Activated CD8-positive, alpha-beta memory T cell treated with anti-CD3 and anti-CD28 coated beads, Interleukin-2, amount 50 U/mL, for 1 hour (primary cell): Measurements from ENCODE around the gene INSYN2B.
"Not testable (repeated sequence)": the region's sequence is repeated elsewhere in the genome, so short reads cannot be mapped to it uniquely, and the experiment has no call there.

Source experiments
- DNase-seq: peaks from one replicate; pipeline ENCODE4 v3.0.0-alpha.2; 2020; ENCODE audit errors: extremely low read depth

The INSYN2B gene

GRCh38 chr5:169973056-169973455 lies 7.2 kb downstream of the INSYN2B start:
- no peak for DNase-seq

GRCh38 chr5:169971780-169972179 lies 8.5 kb downstream of the INSYN2B start:
- DNase-seq = no peak

GRCh38 chr5:169970911-169971765 lies 9.2 kb downstream of the INSYN2B start:
- DNase-seq = no peak

DNA sequence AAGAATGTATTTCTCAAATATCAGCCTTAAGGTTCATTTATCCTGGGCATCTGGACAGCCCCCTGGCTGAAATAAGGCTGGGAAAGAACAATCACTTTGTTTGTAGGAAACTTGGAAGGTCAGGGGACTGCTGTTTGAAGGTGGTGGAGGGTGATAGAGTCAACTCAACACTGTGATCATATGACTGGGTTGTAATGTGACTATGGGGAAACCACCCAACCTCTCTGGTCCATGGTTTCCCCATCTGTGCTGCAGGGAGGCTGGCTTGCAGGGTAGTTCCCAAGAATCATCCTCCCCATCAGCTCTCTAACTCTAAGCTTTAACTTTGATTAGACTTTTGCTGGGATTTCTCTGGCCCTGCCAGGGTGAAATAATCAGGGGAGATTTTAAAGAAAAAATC lies 10.0 kb downstream of the INSYN2B start:
- DNase-seq = no peak

DNA sequence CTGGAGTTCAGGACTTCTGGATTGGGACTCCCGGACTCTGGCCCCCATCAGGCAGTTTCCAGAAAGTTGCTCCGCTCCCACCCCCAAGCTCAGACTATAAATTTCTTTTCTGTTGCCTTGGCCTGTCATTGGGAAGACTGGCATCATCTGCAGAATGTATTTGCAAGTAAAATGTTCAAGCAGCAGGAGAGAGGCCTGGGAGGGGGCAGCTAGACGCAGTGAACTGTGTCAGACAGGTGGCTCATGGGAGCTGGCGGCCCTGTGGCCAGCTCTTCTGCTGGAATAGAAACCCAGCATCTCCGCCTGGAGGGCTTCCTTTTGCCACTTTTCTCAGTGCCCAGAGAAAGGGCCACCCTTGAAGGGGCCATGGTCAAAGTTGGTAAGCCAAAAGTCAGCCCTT lies 16.0 kb downstream of the INSYN2B start:
- no peak for DNase-seq

DNA sequence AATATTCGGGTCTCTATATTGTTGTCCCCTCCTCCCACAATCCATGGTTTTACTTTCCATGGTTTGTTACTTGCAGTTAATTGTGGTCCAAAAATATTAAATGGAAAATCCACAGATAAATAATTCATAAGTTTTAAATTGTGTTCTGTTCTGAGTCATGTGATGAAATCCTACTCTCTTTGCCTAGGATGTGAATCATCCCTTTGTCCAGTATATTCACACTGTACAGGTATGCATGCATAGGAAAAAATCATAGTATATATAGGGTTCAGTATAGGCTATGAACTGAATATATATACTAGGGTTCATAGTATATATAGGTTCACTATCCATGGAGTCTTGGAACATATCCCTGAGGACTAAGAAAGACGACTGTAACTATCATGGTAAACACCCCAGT lies 19.6 kb downstream of the INSYN2B start:
- no peak for DNase-seq

- no peak for DNase-seq
These were observed 22.0 kb downstream of the INSYN2B start for GRCh38 chr5:169958278-169958677.

DNA sequence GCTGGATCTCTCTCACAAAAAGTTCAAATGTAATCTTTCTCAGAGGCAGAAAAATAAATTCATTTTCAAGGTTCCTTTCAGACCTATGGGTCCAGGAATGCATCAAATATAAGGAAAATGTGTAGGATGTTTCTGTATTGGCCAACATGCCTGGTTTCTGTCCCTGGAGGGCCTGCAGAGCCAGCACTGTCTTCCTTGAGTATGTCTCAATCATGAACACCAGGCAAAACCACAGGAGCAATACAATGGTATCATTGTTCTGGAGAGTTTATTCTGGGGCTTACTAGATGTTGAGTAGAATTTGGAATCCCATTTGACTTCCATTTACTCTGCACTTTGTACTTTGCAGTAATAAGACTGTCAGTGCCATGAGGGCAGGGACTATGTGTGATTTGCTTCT lies 23.5 kb downstream of the INSYN2B start:
- no peak for DNase-seq

- no peak for DNase-seq
These were observed 24.2 kb downstream of the INSYN2B start for GRCh38 chr5:169956126-169956525.

DNA sequence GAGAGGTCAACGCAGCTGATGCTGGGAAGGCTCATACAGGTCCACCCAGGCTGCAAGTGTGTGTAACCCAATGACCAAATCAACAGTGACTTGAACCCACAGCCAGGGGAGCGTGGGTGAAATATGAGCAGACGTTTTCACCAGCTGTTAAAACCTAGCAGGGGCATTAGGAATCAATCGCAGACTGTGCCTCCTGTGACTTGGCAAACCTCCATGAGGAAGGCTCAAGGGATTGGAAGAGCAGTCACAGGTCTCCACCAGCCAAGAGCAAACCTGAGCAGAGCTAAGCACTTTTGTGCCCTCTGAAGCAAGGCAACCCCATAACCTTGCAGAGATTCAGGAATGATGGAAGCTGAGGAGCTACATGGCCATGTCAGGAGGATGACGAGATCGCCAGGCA lies 25.5 kb downstream of the INSYN2B start:
- DNase-seq = no peak

DNA sequence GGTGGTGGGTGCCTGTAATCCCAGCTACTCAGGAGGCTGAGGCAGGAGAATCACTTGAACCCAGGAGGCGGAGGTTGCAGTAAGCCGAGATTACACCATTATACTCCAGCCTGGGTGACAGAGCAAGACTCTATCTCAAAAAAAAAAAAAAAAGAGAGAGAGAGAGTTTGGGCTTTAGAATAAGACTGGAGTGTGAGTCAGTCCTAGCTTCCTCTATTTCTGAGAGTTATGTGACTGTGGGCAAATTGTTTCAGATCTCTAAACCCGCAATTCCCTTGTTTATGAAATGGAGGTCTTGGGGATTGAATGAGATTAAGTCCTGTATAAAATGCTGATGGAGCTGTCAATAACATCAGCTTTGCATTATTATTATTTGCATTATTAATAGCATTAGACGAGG lies 27.1 kb downstream of the INSYN2B start:
- DNase-seq = not testable (repeated sequence)

- DNase-seq = no peak
These were observed 30.0 kb downstream of the INSYN2B start for GRCh38 chr5:169950333-169950732.

DNA sequence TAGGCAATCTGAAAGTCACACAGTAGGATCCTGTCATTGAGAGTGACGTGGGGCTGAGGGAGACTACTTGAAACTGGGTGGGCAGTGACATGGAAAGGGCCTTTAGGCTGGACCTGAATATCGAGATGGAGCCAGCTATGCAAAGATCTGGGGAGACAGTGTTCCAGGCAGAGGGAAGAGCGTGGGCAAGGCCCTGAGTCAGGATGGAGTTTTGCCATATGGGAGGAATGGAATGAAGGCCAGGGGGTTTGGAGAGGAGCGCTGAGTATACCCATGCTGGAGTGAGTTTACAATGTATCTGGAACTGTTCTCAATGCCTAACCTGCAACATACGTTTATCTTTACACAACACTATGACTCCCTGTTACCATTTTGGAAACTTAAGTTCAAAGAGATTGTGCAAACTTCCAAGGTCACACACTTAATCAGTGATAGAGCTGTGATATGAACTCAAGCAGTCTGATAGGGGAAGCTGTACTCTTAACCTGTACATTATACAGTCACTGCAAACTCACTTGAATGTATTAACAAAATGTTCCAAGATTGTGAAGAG lies 33.5 kb downstream of the INSYN2B start:
- no peak for DNase-seq

DNA sequence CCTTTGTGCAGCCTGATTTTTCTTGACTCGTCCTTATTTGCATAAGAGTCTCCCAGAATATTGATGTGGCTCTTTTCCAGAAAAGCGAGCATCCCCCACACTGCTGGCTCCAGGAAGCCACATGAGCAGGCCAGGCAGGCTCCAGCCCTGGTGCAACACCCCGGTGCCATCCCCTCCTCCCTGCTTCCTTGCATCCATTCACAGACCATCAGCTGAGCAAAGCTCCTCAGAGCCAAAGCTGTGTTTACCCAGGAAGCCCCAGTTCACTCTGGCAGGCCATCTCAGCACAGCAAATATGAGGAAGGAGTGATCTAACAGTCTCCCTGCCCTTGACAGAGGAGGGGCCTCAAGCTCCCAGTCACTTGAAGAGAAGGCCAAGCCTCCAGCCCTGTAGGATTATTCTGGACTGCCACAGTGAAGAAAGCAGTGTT lies 34.4 kb downstream of the INSYN2B start:
- no peak for DNase-seq

- DNase-seq = no peak
These were observed 35.2 kb downstream of the INSYN2B start for GRCh38 chr5:169944922-169945680.

DNA sequence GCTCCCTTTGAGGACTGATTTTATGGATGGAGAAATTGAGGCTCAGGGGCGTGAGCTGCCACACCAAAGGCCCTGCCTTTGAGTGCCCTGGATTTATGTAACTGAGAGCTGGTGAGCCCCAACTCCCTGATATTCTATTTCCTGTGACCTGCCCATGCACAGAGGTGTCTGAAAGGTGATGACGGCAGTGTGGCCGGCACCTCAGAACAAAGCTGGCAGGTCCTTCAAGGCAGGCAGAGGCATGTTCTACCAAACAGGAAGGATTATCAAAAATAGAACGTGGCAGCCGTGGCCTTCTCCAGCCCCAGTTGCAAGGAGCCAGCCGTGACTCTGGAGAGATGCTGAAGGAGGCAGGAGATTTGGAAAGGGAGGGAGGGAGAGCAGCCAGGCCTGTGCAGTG lies 36.2 kb downstream of the INSYN2B start:
- no peak for DNase-seq

GRCh38 chr5:169943026-169943425 lies 37.3 kb downstream of the INSYN2B start:
- no peak for DNase-seq

- no peak for DNase-seq
These were observed 38.1 kb downstream of the INSYN2B start for GRCh38 chr5:169942181-169942580.

- no peak for DNase-seq
These were observed 38.8 kb downstream of the INSYN2B start for GRCh38 chr5:169941542-169941941.

GRCh38 chr5:169939731-169940130 lies 40.6 kb downstream of the INSYN2B start:
- DNase-seq = no peak

GRCh38 chr5:169938439-169938838 lies 41.9 kb downstream of the INSYN2B start:
- DNase-seq = no peak

DNA sequence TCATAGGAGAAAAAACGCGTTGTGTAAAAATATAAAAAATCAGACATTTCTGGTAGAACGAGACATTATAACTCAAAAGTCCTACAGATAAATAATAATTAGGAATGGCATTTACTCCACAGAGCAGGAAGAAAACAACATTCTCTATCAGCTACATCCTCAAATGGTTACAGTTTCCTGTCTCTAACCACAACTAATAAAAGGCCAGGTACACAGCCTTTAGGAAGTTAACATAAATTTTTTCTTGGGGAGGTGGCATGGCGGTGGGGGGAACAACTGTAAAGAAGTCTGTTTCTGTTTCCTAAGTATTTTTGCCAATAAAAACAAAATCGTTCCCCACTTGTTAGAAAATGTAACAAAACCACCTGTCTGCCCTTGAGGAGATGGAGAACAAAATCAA lies 44.5 kb downstream of the INSYN2B start:
- DNase-seq = no peak

DNA sequence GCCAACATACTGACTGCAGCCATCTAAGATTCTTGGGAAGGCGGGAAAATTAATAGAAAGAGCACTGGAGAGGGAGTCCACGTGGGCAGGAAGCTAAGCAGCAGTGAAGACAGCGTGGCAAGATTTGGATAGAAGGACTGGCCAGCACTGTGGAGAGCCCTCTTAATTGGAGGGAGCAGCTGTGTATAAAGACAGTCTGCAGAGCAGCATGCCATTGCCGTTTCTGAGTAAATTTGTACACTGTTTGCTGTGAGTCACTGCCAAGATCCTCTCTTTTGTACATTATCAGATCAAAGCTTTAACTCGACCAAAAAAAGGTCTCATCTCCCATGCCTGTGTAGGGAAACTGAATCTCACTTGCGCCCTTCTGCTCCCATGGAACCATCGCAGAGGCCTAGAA lies 45.3 kb downstream of the INSYN2B start:
- DNase-seq = no peak
